Mesendoderm (in vitro differentiated cells): ENCODE results near the gene TCEAL6.
"Not testable (repeated sequence)": the region's sequence is repeated elsewhere in the genome, so short reads cannot be mapped to it uniquely, and the experiment has no call there.

ENCODE experiments used
- DNase-seq: peaks from one replicate; pipeline ENCODE4 v3.0.0; 2013
- H2AK5ac ChIP-seq: 2 replicates; pipeline ENCODE4 v1.6.1; 2013; ENCODE audit warnings: low read length, inconsistent platforms
- H2BK120ac ChIP-seq: 2 replicates; pipeline ENCODE4 v1.6.1; 2013; ENCODE audit warnings: low read depth, mild to moderate bottlenecking, low read length, moderate library complexity, mixed read lengths
- H2BK15ac ChIP-seq: replicated peaks from 2 replicates; pipeline ENCODE4 v1.6.1; 2013; ENCODE audit warnings: low read depth, mild to moderate bottlenecking, moderate library complexity
- H2BK5ac ChIP-seq: 2 replicates; pipeline ENCODE4 v1.6.1; 2013; ENCODE audit warnings: low read length, inconsistent platforms
- H3K18ac ChIP-seq: 2 replicates; pipeline ENCODE4 v1.6.1; 2013; ENCODE audit warnings: mild to moderate bottlenecking, low read length, mixed read lengths
- H3K23ac ChIP-seq: one replicate; pipeline ENCODE4 v1.6.1; 2013; ENCODE audit warnings: low read length
- H3K27ac ChIP-seq: 2 replicates; pipeline ENCODE4 v1.5.1; 2013; ENCODE audit warnings: low read depth, mild to moderate bottlenecking, inconsistent platforms, low read length, moderate library complexity
- H3K27me3 ChIP-seq: 2 replicates; pipeline ENCODE4 v1.6.1; 2013; ENCODE audit warnings: low read length, control low read depth, mild to moderate bottlenecking, inconsistent platforms; ENCODE audit not compliant: insufficient read depth, poor library complexity
- H3K36me3 ChIP-seq: 2 replicates; pipeline ENCODE4 v1.6.1; 2013; ENCODE audit warnings: low read length, inconsistent platforms; ENCODE audit not compliant: control insufficient read depth, insufficient read depth
- H3K4ac ChIP-seq: one replicate; pipeline ENCODE4 v1.6.1; 2013; ENCODE audit warnings: low read depth, mild to moderate bottlenecking, low read length, moderate library complexity
- H3K4me1 ChIP-seq: 2 replicates; pipeline ENCODE4 v1.6.1; 2013; ENCODE audit warnings: low read depth, low read length, inconsistent platforms; ENCODE audit not compliant: control insufficient read depth
- H3K4me2 ChIP-seq: 2 replicates; pipeline ENCODE4 v1.6.1; 2013; ENCODE audit warnings: low read length
- H3K4me3 ChIP-seq: 2 replicates; pipeline ENCODE4 v1.5.1; 2013; ENCODE audit warnings: mild to moderate bottlenecking, low read length
- H3K56ac ChIP-seq: one replicate; pipeline ENCODE4 v1.6.1; 2013; ENCODE audit warnings: low read length
- H3K79me1 ChIP-seq: 2 replicates; pipeline ENCODE4 v1.6.1; 2013; ENCODE audit warnings: low read length, inconsistent platforms
- H3K79me2 ChIP-seq: 2 replicates; pipeline ENCODE4 v1.6.1; 2013; ENCODE audit warnings: mild to moderate bottlenecking, low read length; ENCODE audit not compliant: control insufficient read depth, insufficient read depth
- H3K9ac ChIP-seq: 2 replicates; pipeline ENCODE4 v1.6.1; 2013; ENCODE audit warnings: low read length, inconsistent platforms
- H4K5ac ChIP-seq: one replicate; pipeline ENCODE4 v1.6.1; 2013; ENCODE audit warnings: low read length
- H4K8ac ChIP-seq: one replicate; pipeline ENCODE4 v1.6.1; 2013; ENCODE audit warnings: low read depth, mild to moderate bottlenecking, control low read depth, low read length, moderate library complexity
- WGBS: extraction: QIAGEN DNeasy Blood & Tissue Kit; methylation state at CpG from one replicate; pipeline ENCODE4 v1.1.7; 2013; ENCODE audit warnings: low lambda C conversion rate, missing lambda C conversion rate; ENCODE audit not compliant: insufficient coverage; ENCODE audit errors: extremely low coverage; 5-methylcytosine and 5-hydroxymethylcytosine counted together

TCEAL6 gene

DNA sequence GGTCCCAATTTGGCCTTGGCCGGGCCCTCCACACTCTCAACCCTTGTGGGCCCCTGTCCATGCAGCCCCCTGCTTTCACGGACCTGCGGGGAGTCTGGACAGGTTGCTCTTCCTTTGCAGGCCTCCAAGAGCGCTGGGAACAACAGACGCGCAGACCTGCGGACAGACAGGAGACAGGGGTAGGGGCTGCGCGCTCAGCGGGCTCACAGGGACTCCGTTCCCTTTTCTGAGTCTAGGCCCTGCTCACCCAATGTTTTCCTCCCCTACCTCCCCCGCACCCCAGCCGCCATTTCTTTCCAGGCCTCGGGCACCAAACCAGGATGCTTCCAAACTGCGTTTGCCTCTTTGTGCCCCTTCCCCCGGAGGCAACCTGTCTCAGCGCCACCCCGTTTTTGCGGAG is 650 bp downstream of the TCEAL6 start:
- not testable (repeated sequence) for H2BK15ac ChIP-seq, H3K4ac ChIP-seq, H2BK120ac ChIP-seq, H3K23ac ChIP-seq, H3K79me1 ChIP-seq, H3K9ac ChIP-seq, H3K18ac ChIP-seq, H3K56ac ChIP-seq, H3K4me1 ChIP-seq, H3K4me3 ChIP-seq, H4K8ac ChIP-seq, H3K27me3 ChIP-seq, H3K36me3 ChIP-seq, DNase-seq, H4K5ac ChIP-seq, H2AK5ac ChIP-seq, H3K27ac ChIP-seq, H3K4me2 ChIP-seq, H2BK5ac ChIP-seq, H3K79me2 ChIP-seq
- no CpG with 5 or more reads among the region's 19 CpGs for WGBS

GRCh38 chrX:102140876-102141275 is 1.4 kb downstream of the TCEAL6 start:
- no CpG with 5 or more reads among the region's 16 CpGs for WGBS
- H2BK120ac ChIP-seq, H3K23ac ChIP-seq, H3K27ac ChIP-seq, H3K4me3 ChIP-seq, H2BK5ac ChIP-seq, H4K8ac ChIP-seq, H3K79me1 ChIP-seq, DNase-seq, H3K36me3 ChIP-seq, H2BK15ac ChIP-seq, H3K18ac ChIP-seq, H3K9ac ChIP-seq, H3K4me1 ChIP-seq, H3K27me3 ChIP-seq, H2AK5ac ChIP-seq, H3K4ac ChIP-seq, H3K79me2 ChIP-seq, H3K4me2 ChIP-seq, H4K5ac ChIP-seq, H3K56ac ChIP-seq: not testable (repeated sequence)

DNA sequence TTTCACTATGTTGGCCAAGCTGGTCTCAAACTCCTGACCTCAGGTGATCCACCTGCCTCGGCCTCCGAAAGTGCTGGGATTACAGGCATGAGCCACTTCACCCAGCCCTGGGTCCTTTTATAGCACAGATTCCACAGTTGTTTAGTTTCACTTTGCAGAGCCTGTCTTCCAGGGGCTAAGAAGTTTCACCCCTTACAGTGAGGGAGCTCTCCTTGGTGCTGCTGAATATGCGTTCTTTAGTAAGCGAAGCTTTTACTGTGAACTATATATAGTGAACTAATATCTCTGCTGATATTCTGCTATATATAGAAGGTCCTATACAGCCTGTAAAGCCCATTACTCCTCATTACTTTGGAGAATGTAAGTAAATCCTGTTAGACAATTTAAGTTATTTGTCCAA is 4.2 kb downstream of the TCEAL6 start:
- Histone ChIP-seq H3K36me3 (no peaks in the 10 kb centered on the region), H3K4me3 (no peak overlapping the region), H2AK5ac (no peak overlapping the region), H3K18ac (no peak overlapping the region), H3K23ac (no peak overlapping the region), H3K56ac (no peak overlapping the region), H3K27me3 (no peaks in the 10 kb centered on the region), H2BK15ac (no peak overlapping the region), H3K27ac (no peak overlapping the region), H3K4me1 (no peaks in the 10 kb centered on the region), H3K79me2 (no peaks in the 10 kb centered on the region), H2BK120ac (no peak overlapping the region), H4K8ac (no peak overlapping the region), H2BK5ac (no peak overlapping the region), H4K5ac (no peak overlapping the region), H3K4me2 (no peak overlapping the region), H3K79me1 (no peaks in the 10 kb centered on the region), H3K9ac (no peak overlapping the region), H3K4ac (no peak overlapping the region)
- no peak for DNase-seq
- WGBS, result no CpG with 5 or more reads among the region's 4 CpGs

DNA sequence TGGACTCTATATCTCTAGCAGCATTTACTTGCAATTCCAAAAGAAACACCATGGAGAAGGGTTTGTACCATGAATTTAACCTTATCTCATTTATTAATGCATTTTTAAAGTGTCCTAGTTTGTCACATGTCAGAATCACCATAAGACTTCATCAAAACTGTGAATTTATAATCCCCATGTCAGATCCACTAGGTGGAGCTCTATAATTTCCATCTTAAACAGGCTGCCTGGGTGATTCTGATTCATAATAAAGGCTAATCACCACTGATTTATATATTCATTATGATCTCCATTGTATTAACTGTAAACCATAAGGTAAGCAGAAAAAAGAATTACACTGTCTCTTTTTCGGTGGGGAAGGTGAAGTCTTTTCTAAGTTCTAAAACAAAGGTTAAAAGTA is 12.8 kb downstream of the TCEAL6 start:
- Histone ChIP-seq H3K4me2 (no peak overlapping the region), H2BK120ac (no peak overlapping the region), H3K36me3 (no peaks in the 10 kb centered on the region), H4K8ac (no peak overlapping the region), H3K79me1 (no peaks in the 10 kb centered on the region), H3K4me1 (no peaks in the 10 kb centered on the region), H3K79me2 (no peaks in the 10 kb centered on the region), H4K5ac (no peak overlapping the region), H3K27me3 (no peaks in the 10 kb centered on the region), H3K56ac (no peak overlapping the region), H3K18ac (no peak overlapping the region), H3K9ac (no peak overlapping the region), H3K23ac (no peak overlapping the region), H2AK5ac (no peak overlapping the region), H3K27ac (no peak overlapping the region), H2BK5ac (no peak overlapping the region), H3K4me3 (no peak overlapping the region), H3K4ac (no peak overlapping the region), H2BK15ac (no peak overlapping the region)
- no peak for DNase-seq
- no CpG with 5 or more reads among the region's 1 CpG for WGBS

DNA sequence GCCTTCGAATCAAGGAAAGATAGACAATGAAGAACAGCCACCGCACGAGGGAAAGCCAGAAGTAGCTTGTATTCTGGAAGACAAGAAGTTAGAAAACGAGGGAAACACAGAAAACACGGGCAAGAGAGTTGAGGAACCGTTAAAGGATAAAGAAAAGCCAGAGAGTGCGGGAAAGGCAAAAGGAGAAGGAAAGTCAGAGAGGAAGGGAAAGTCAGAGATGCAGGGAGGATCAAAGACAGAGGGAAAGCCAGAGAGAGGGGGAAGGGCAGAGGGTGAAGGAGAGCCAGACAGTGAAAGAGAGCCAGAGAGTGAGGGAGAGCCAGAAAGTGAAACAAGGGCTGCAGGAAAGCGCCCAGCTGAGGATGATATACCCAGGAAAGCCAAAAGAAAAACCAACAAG is 15.4 kb downstream of the TCEAL6 start:
- no peak overlapping the region for H2AK5ac ChIP-seq
- H3K56ac ChIP-seq, result no peak overlapping the region
- H3K36me3 ChIP-seq, result no peaks in the 10 kb centered on the region
- no peak overlapping the region for H3K4me3 ChIP-seq
- H3K4me1 ChIP-seq, result no peaks in the 10 kb centered on the region
- H4K5ac ChIP-seq, result no peak overlapping the region
- H3K4ac ChIP-seq, result no peak overlapping the region
- WGBS, result no CpG with 5 or more reads among the region's 8 CpGs
- no peak overlapping the region for H3K9ac ChIP-seq
- no peak for DNase-seq
- H3K23ac ChIP-seq, result no peak overlapping the region
- no peak overlapping the region for H3K27ac ChIP-seq
- H2BK5ac ChIP-seq, result no peak overlapping the region
- no peak overlapping the region for H3K4me2 ChIP-seq
- H3K18ac ChIP-seq, result no peak overlapping the region
- H2BK120ac ChIP-seq, result no peak overlapping the region
- H3K27me3 ChIP-seq, result no peaks in the 10 kb centered on the region
- no peak overlapping the region for H4K8ac ChIP-seq
- H2BK15ac ChIP-seq, result no peak overlapping the region
- no peaks in the 10 kb centered on the region for H3K79me1 ChIP-seq
- no peaks in the 10 kb centered on the region for H3K79me2 ChIP-seq

- not testable (repeated sequence) for H4K8ac ChIP-seq, H3K27me3 ChIP-seq, H3K79me2 ChIP-seq, H3K4me3 ChIP-seq, H3K4ac ChIP-seq, DNase-seq, H3K27ac ChIP-seq, H2BK5ac ChIP-seq, H2AK5ac ChIP-seq, H2BK120ac ChIP-seq, H3K23ac ChIP-seq, H2BK15ac ChIP-seq, H3K79me1 ChIP-seq, H3K36me3 ChIP-seq, H3K4me1 ChIP-seq, H3K18ac ChIP-seq, H3K4me2 ChIP-seq, H4K5ac ChIP-seq
- peak overlapping the region; percentile 44 for H3K9ac ChIP-seq
- no CpG with 5 or more reads among the region's 21 CpGs for WGBS
- peak overlapping the region; percentile 49 for H3K56ac ChIP-seq
Observed at GRCh38 chrX:102126080-102126818, 16.0 kb downstream of the TCEAL6 start.
